ENCODE data around the gene THOC6. TPM values are rescaled to one million over a fixed set of nuclear protein-coding genes. Genes with fewer than 3 reads are reported as not detected.
"Not testable (repeated sequence)": the region's sequence is repeated elsewhere in the genome, so short reads cannot be mapped to it uniquely, and the experiment has no call there.

The THOC6 gene
- total and polyA plus RNA-seq, 7 experiments from 2014 or later, result 25.3 to 60.6 (median 27.0) TPM

GRCh38 chr16:3051009-3051408 lies 27.2 kb downstream of the THOC6 start:
- Mint-ChIP-seq H3K9me3 (no peaks in the 10 kb centered on the region), H3K27me3 (peaks cover 0 to 6% (median 0%) of the 10 kb centered on the region in 5 donors), H3K4me1 (peaks cover 20 to 57% (median 43%) of the 10 kb centered on the region in 7 donors), H3K27ac (peak overlapping the region in 2 of 9 donors; percentile 54 to 81), H3K36me3 (peaks cover 0 to 49% (median 3%) of the 10 kb centered on the region in 5 donors), H3K4me3 (peak overlapping the region in 1 of 10 donors; percentile 70)
- Histone ChIP-seq H3K27me3 (ENCODE audit: control insufficient read depth in 2 of 2, insufficient read depth in 2 of 2, low read length in 2 of 2) (peaks cover 0 to under 1% of the 10 kb centered on the region in 2 donors), H3K36me3 (ENCODE audit: control insufficient read depth in 2 of 3, insufficient read depth in 3 of 3, low read length in 3 of 3) (peaks cover 0 to 7% (median 0%) of the 10 kb centered on the region in 3 experiments), H3K9me3 (ENCODE audit: control insufficient read depth in 2 of 3, low read length in 3 of 3) (no peaks in the 10 kb centered on the region), H3K27ac (ENCODE audit: low read depth, low read length) (no peak overlapping the region), H3K4me1 (ENCODE audit: control insufficient read depth in 2 of 2, insufficient read depth in 2 of 2, low read length in 2 of 2) (peaks cover 15 to 25% of the 10 kb centered on the region in 2 donors), H3K4me3 (ENCODE audit: low read length) (no peak overlapping the region)
- DNase-seq (no peak), ATAC-seq (no peak)
- intact Hi-C loops (cut with micrococcal nuclease), result no loop called here
- CTCF ChIA-PET, result interaction anchor here (1.0 to 2.5 kb wide), 2 partner anchors 23 to 47 kb away, joined by 4 to 6 read pairs; no protein-coding TSS in a partner anchor
- POLR2A ChIA-PET, result interaction anchor here (0.7 to 1.3 kb wide), 5 partner anchors 13 to 84 kb away, joined by 3 to 4 read pairs (median 3); partner anchors contain the start of genes IL32 and ZNF213

- peaks cover 0 to 7% (median 0%) of the 10 kb centered on the region in 3 experiments for H3K36me3 ChIP-seq (ENCODE audit: control insufficient read depth in 2 of 3, insufficient read depth in 3 of 3, low read length in 3 of 3)
- peak overlapping the region in 1 of 9 donors; percentile 81 for H3K27ac Mint-ChIP-seq
- peak overlapping the region in 1 of 10 donors; percentile 70 for H3K4me3 Mint-ChIP-seq
- DNase-seq (no peak), ATAC-seq (no peak)
- H3K9me3 ChIP-seq (ENCODE audit: control insufficient read depth in 2 of 3, low read length in 3 of 3), result no peaks in the 10 kb centered on the region
- H3K9me3 Mint-ChIP-seq, result no peaks in the 10 kb centered on the region
- no peak overlapping the region for H3K27ac ChIP-seq (ENCODE audit: low read depth, low read length)
- H3K27me3 ChIP-seq (ENCODE audit: control insufficient read depth in 2 of 2, insufficient read depth in 2 of 2, low read length in 2 of 2), result no peaks in the 10 kb centered on the region
- peaks cover 20 to 60% (median 46%) of the 10 kb centered on the region in 7 donors for H3K4me1 Mint-ChIP-seq
- H3K4me1 ChIP-seq (ENCODE audit: control insufficient read depth in 2 of 2, insufficient read depth in 2 of 2, low read length in 2 of 2), result peaks cover 18 to 20% of the 10 kb centered on the region in 2 donors
- ChIA-PET POLR2A (interaction anchor here (0.6 to 1.3 kb wide), 5 partner anchors 13 to 485 kb away, joined by 3 to 4 read pairs (median 3); partner anchors contain the start of gene IL32), CTCF (interaction anchor here (1.0 to 2.5 kb wide), 2 partner anchors 24 to 48 kb away, joined by 4 to 6 read pairs; no protein-coding TSS in a partner anchor)
- peaks cover 0 to 50% (median 3%) of the 10 kb centered on the region in 5 donors for H3K36me3 Mint-ChIP-seq
- no peak overlapping the region for H3K4me3 ChIP-seq (ENCODE audit: low read length)
- intact Hi-C loops (cut with micrococcal nuclease), result no loop called here
- peaks cover 0 to 6% (median 0%) of the 10 kb centered on the region in 5 donors for H3K27me3 Mint-ChIP-seq
Measured at GRCh38 chr16:3051494-3051893, 27.7 kb downstream of the THOC6 start.

- intact Hi-C loops (cut with micrococcal nuclease); H3K4me3 ChIP-seq (ENCODE audit: low read length); DNase-seq; H3K27me3 Mint-ChIP-seq; POLR2A ChIA-PET; CTCF ChIA-PET; H3K9me3 ChIP-seq (ENCODE audit: control insufficient read depth in 2 of 3, low read length in 3 of 3); H3K27me3 ChIP-seq (ENCODE audit: control insufficient read depth in 2 of 2, insufficient read depth in 2 of 2, low read length in 2 of 2); H3K36me3 ChIP-seq (ENCODE audit: control insufficient read depth in 2 of 3, insufficient read depth in 3 of 3, low read length in 3 of 3); H3K9me3 Mint-ChIP-seq: not testable (repeated sequence)
- Mint-ChIP-seq H3K36me3 (peaks cover 0 to 60% (median 3%) of the 10 kb centered on the region in 5 donors), H3K4me3 (peak overlapping the region in 2 of 10 donors; percentile 7 to 70), H3K4me1 (peaks cover 20 to 72% (median 51%) of the 10 kb centered on the region in 7 donors), H3K27ac (peak overlapping the region in 4 of 9 donors; percentile 18 to 72 (median 43))
- H3K27ac ChIP-seq (ENCODE audit: low read depth, low read length), result peak overlapping the region; percentile 29
- peaks cover 13 to 30% of the 10 kb centered on the region in 2 donors for H3K4me1 ChIP-seq (ENCODE audit: control insufficient read depth in 2 of 2, insufficient read depth in 2 of 2, low read length in 2 of 2)
- ATAC-seq, result peak; percentile 17
Measured at GRCh38 chr16:3052571-3053329, 28.9 kb downstream of the THOC6 start.

GRCh38 chr16:3053330-3053710 lies 29.5 kb downstream of the THOC6 start:
- peaks cover 17 to 34% of the 10 kb centered on the region in 2 donors for H3K4me1 ChIP-seq (ENCODE audit: control insufficient read depth in 2 of 2, insufficient read depth in 2 of 2, low read length in 2 of 2)
- H3K27me3 ChIP-seq (ENCODE audit: control insufficient read depth in 2 of 2, insufficient read depth in 2 of 2, low read length in 2 of 2); H3K9me3 ChIP-seq (ENCODE audit: control insufficient read depth in 2 of 3, low read length in 3 of 3); DNase-seq; H3K27ac ChIP-seq (ENCODE audit: low read depth, low read length); POLR2A ChIA-PET; H3K4me3 ChIP-seq (ENCODE audit: low read length); H3K9me3 Mint-ChIP-seq; CTCF ChIA-PET; H3K36me3 ChIP-seq (ENCODE audit: control insufficient read depth in 2 of 3, insufficient read depth in 3 of 3, low read length in 3 of 3); H3K27me3 Mint-ChIP-seq; intact Hi-C loops (cut with micrococcal nuclease): not testable (repeated sequence)
- H3K27ac Mint-ChIP-seq, result peak overlapping the region in 2 of 9 donors; percentile 34 to 62
- H3K4me1 Mint-ChIP-seq, result peaks cover 16 to 69% (median 48%) of the 10 kb centered on the region in 7 donors
- peak overlapping the region in 2 of 10 donors; percentile 18 to 70 for H3K4me3 Mint-ChIP-seq
- H3K36me3 Mint-ChIP-seq, result peaks cover 0 to 59% (median 3%) of the 10 kb centered on the region in 5 donors
- ATAC-seq, result peak; percentile 31

- H3K4me3 Mint-ChIP-seq, result peak overlapping the region; percentile 2 to 90 (median 62)
- CTCF ChIA-PET, result interaction anchor here (13.9 kb wide), 1 partner anchor 75 kb away, joined by 244 read pairs; the partner anchor contains the start of gene ZNF213
- peak overlapping the region; percentile 20 to 93 (median 71) for H3K27ac Mint-ChIP-seq
Measured at GRCh38 chr16:3054965-3055733, 31.3 kb downstream of the THOC6 start.

GRCh38 chr16:3055734-3056115 lies 31.9 kb downstream of the THOC6 start:
- Histone ChIP-seq H3K4me1 (ENCODE audit: control insufficient read depth in 2 of 2, insufficient read depth in 2 of 2, low read length in 2 of 2) (peaks cover 25 to 46% of the 10 kb centered on the region in 2 donors), H3K36me3 (ENCODE audit: control insufficient read depth in 2 of 3, insufficient read depth in 3 of 3, low read length in 3 of 3) (peaks cover 0 to 10% (median 0%) of the 10 kb centered on the region in 3 experiments), H3K27ac (ENCODE audit: low read depth, low read length) (peak overlapping the region; percentile 21)
- ChIA-PET POLR2A (interaction anchor here (1.0 to 1.7 kb wide), 2 partner anchors 8 to 10 kb away, joined by 3 to 5 read pairs; partner anchors contain the start of gene IL32), CTCF (interaction anchor here (13.9 kb wide), 1 partner anchor 74 kb away, joined by 244 read pairs; the partner anchor contains the start of gene ZNF213)
- Mint-ChIP-seq H3K36me3 (peaks cover 0 to 54% (median 3%) of the 10 kb centered on the region in 5 donors), H3K4me3 (peak overlapping the region in 6 of 10 donors; percentile 10 to 90 (median 54)), H3K4me1 (peaks cover 23 to 67% (median 51%) of the 10 kb centered on the region in 7 donors), H3K27ac (peak overlapping the region in 4 of 9 donors; percentile 67 to 93 (median 74))
- ATAC-seq; intact Hi-C loops (cut with micrococcal nuclease); H3K9me3 ChIP-seq (ENCODE audit: control insufficient read depth in 2 of 3, low read length in 3 of 3); H3K27me3 ChIP-seq (ENCODE audit: control insufficient read depth in 2 of 2, insufficient read depth in 2 of 2, low read length in 2 of 2); H3K9me3 Mint-ChIP-seq; DNase-seq; H3K27me3 Mint-ChIP-seq; H3K4me3 ChIP-seq (ENCODE audit: low read length): not testable (repeated sequence)

More at GRCh38 chr16:3054965-3055733, 31.3 kb downstream of the THOC6 start:
- Mint-ChIP-seq H3K4me1 (peaks cover 17 to 67% (median 51%) of the 10 kb centered on the region in 7 donors), H3K9me3 (no peaks in the 10 kb centered on the region), H3K27me3 (no peaks in the 10 kb centered on the region), H3K36me3 (peaks cover 0 to 57% (median 3%) of the 10 kb centered on the region in 5 donors)
- H3K9me3 ChIP-seq (ENCODE audit: control insufficient read depth in 2 of 3, low read length in 3 of 3), result no peaks in the 10 kb centered on the region
- POLR2A ChIA-PET, result interaction anchor here (0.6 to 1.0 kb wide), 3 partner anchors 11 to 37 kb away, joined by 3 read pairs; partner anchors contain the start of gene IL32
- intact Hi-C loops (cut with micrococcal nuclease), result no loop called here
- no peak for ATAC-seq
- H3K27me3 ChIP-seq (ENCODE audit: control insufficient read depth in 2 of 2, insufficient read depth in 2 of 2, low read length in 2 of 2), result no peaks in the 10 kb centered on the region
- no peak overlapping the region for H3K4me3 ChIP-seq (ENCODE audit: low read length)
- H3K4me1 ChIP-seq (ENCODE audit: control insufficient read depth in 2 of 2, insufficient read depth in 2 of 2, low read length in 2 of 2), result peaks cover 25 to 42% of the 10 kb centered on the region in 2 donors
- H3K36me3 ChIP-seq (ENCODE audit: control insufficient read depth in 2 of 3, insufficient read depth in 3 of 3, low read length in 3 of 3), result peaks cover 0 to 10% (median 0%) of the 10 kb centered on the region in 3 experiments
- peak overlapping the region; percentile 21 for H3K27ac ChIP-seq (ENCODE audit: low read depth, low read length)
- DNase-seq, result no peak

Measured in naive thymus-derived CD4-positive, alpha-beta T cell (primary cell).